GM20000 (cell line): ENCODE data around the gene CACNA2D4.

Source experiments
- DNase-seq: peaks from one replicate; pipeline ENCODE4 v3.0.0; 2012; ENCODE audit warnings: low spot score
- CTCF ChIP-seq: IDR thresholded peaks from 2 replicates; pipeline ENCODE4 v1.5.1; 2012; ENCODE audit warnings: mild to moderate bottlenecking, control low read depth; ENCODE audit errors: extremely low read depth, missing control alignments

CACNA2D4 gene

GRCh38 chr12:1767407-1768090, 150.9 kb downstream of the CACNA2D4 start:
- DNase-seq = no peak
- TF ChIP-seq CTCF = no peak

- no peak for TF ChIP-seq CTCF
- DNase-seq = no peak
Measured at GRCh38 chr12:1766110-1766509, 152.3 kb downstream of the CACNA2D4 start.

DNA sequence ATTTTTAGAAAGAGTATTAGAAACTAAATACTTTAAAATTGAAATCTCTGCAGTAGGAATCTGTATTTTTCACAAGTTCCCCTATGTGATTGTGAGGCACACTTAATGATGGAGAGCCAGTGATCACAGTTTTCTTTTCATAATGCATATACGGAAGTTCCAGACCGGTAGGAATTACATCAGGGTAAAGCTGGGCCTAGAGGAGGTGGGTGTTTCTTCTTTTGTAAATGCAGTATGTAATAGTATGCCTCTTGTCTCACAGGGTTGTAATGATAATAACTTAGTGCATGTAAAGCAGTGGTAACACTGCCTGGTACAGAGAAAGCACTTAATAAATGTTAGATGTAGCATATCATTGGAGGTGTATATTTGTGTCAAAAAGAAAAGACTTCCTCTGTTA, 155.3 kb downstream of the CACNA2D4 start:
- TF ChIP-seq CTCF = no peak
- DNase-seq = no peak

DNA sequence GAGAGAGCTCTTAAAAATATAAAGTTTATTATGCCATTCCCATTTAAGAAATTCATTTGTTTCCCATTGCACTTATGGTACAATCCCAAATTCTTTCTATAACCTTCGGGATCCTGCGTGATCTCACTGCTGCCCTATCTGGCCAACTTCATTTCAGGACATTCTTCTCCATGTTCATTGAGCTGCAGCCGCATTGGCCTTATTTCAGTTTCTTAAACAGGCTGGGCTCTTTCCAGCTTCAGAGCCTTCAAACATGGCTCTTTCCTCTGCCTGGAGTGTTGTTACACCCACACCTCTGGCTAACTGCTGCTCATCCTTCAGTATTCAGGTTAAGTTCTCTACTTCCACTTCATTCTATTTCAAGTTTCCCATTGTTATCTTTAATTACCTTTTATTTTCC, 156.6 kb downstream of the CACNA2D4 start:
- no peak for DNase-seq
- TF ChIP-seq CTCF = no peak

DNA sequence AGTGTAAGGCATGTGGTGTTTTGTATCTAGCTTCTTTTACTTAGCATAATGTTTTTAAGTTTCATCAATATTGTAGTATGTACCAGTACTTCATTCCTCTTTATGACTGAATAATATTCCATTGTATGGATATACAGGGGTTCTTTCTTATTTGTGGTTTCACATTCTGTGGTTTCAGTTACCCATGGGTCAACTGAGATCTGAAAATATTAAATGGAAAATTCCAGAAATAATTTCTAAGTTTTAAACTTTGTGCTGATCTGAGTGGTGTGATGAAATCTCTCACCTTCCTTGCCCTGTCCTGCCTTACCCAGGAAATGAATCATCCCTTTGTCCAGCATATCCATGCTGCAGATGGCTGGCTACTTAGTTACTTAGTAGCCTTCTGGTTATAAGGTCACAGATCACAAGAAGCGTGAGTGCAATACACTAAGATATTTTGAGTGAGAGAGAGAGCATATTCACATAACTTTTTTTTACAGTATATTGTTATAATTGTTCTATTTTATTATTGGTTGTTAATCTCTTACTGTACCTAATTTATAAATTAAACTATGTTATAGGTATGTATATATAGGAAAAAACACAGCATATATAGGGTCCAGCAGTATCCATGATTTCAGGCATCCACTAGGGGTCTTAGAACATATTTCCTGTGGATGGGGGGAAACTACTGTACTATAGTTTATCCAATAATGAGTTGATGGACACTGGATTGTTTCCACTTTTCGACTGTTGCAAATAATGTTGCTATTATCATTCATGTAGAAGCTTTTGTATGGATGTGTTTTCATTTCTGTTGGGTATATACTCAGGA, 157.7 kb downstream of the CACNA2D4 start:
- TF ChIP-seq CTCF = no peak

GRCh38 chr12:1758887-1759286, 159.6 kb downstream of the CACNA2D4 start:
- DNase-seq = no peak
- TF ChIP-seq CTCF = no peak

More for the DNA sequence above, 157.7 kb downstream of the CACNA2D4 start:
- DNase-seq = no peak

DNA sequence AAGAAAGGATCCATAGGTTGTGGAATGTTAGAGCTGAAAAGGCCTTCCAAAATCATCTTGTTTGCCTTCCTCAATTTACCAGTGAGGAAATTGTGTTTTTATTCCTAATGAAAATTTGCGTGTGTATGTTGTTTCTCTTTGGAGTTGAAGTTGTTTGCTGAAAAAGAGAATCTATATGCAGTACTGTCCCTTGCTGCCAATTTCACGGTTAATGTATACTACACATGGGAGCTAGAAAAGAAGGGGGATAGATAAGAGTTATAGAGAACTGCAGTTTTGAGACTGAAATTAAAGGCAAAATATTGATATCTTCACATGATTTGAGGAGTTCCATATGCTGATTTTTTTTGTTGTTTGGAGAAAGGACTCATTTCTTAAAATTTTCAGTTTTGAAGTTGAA, 160.1 kb downstream of the CACNA2D4 start:
- TF ChIP-seq CTCF = no peak
- no peak for DNase-seq
